ENCODE measurements around the gene LMOD2. TPM values are rescaled to one million over a fixed set of nuclear protein-coding genes. Genes with fewer than 3 reads are reported as not detected.

LMOD2 gene
- total RNA-seq, 1 donor from 2014 or later: not detected

DNA sequence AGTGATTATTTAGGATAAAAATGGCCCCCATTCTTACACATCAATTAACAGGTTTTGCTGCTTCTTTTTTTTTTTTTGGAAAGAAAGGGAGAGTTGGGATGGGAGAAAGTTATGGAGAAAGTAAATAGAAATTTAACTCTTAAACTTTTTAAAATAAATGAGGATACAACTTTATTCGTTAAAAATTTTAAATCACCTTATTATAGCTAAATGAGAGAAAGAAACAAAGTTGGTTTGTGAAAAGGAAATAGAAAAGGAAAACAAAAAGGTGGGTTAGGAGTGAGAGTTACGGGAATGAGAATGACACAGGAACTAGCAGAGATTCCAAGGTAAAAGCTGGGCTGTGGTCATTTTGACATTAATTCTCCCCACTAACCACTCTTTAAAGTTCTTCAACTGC is 34.9 kb downstream of the LMOD2 start:
- Mint-ChIP-seq H3K9me3 (no peaks in the 10 kb centered on the region), H3K27me3 (no peaks in the 10 kb centered on the region), H3K4me1 (ENCODE audit: unreplicated experiment) (no peaks in the 10 kb centered on the region), H3K36me3 (peaks cover 11% of the 10 kb centered on the region), H3K4me3 (no peak overlapping the region), H3K27ac (no peak overlapping the region)
- TF ChIP-seq, protein P1, sequence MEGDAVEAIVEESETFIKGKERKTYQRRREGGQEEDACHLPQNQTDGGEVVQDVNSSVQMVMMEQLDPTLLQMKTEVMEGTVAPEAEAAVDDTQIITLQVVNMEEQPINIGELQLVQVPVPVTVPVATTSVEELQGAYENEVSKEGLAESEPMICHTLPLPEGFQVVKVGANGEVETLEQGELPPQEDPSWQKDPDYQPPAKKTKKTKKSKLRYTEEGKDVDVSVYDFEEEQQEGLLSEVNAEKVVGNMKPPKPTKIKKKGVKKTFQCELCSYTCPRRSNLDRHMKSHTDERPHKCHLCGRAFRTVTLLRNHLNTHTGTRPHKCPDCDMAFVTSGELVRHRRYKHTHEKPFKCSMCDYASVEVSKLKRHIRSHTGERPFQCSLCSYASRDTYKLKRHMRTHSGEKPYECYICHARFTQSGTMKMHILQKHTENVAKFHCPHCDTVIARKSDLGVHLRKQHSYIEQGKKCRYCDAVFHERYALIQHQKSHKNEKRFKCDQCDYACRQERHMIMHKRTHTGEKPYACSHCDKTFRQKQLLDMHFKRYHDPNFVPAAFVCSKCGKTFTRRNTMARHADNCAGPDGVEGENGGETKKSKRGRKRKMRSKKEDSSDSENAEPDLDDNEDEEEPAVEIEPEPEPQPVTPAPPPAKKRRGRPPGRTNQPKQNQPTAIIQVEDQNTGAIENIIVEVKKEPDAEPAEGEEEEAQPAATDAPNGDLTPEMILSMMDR (conservative IDR thresholded peaks at IDR 0.05): no peak
- DNase-seq (ENCODE audit: extremely low spot score, unreplicated experiment): no peak

- no peak overlapping the region for H3K4me3 Mint-ChIP-seq
- H3K27ac Mint-ChIP-seq: no peak overlapping the region
- H3K4me1 Mint-ChIP-seq (ENCODE audit: unreplicated experiment): no peaks in the 10 kb centered on the region
- H3K36me3 Mint-ChIP-seq: peaks cover 11% of the 10 kb centered on the region
- TF ChIP-seq, protein P1 (conservative IDR thresholded peaks at IDR 0.05): no peak
- no peaks in the 10 kb centered on the region for H3K9me3 Mint-ChIP-seq
- no peaks in the 10 kb centered on the region for H3K27me3 Mint-ChIP-seq
- no peak for DNase-seq (ENCODE audit: extremely low spot score, unreplicated experiment)
These were observed 36.8 kb downstream of the LMOD2 start for GRCh38 chr7:123692471-123692877.

DNA sequence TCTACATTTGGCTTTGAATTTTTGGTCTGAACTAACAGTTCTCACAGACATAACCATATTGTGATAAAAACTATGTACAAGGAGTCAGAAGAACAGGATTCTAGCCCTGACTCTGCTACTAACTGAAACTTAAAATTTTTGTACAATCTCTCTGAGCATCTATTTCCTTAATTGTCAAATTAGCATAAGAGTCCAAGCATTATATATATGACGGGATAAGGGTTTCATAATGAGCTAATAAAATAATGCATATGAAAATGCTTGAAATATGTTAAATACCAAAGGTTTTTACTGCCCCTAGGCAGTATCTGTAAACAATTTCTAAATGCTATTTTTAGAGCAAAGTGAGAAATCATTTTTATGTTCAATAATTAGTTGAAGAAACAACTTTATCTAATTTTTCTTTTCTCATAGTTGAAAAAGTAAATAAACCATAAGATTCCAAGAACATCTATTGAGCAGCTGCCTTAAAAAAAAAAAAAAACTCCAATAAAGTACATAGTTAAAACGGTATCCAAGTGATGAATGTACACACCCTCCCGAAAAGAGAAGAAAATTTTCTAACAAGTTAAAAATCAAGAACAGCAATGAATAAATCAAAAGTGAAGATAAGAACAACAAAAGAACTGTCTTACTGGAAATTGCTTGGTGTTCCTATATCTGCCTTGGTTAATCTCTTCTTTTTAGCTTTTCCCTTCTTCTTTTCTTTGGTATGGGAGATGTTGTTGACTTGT is 40.4 kb downstream of the LMOD2 start:
- H3K27me3 Mint-ChIP-seq: no peaks in the 10 kb centered on the region
- peaks cover 12% of the 10 kb centered on the region for H3K36me3 Mint-ChIP-seq
- H3K4me3 Mint-ChIP-seq: no peak overlapping the region
- H3K27ac Mint-ChIP-seq: no peak overlapping the region
- no peak for DNase-seq (ENCODE audit: extremely low spot score, unreplicated experiment)
- no peaks in the 10 kb centered on the region for H3K4me1 Mint-ChIP-seq (ENCODE audit: unreplicated experiment)
- TF ChIP-seq, protein P1 (conservative IDR thresholded peaks at IDR 0.05): no peak
- no peaks in the 10 kb centered on the region for H3K9me3 Mint-ChIP-seq

- no peak for DNase-seq (ENCODE audit: extremely low spot score, unreplicated experiment)
- H3K27ac Mint-ChIP-seq: no peak overlapping the region
- H3K27me3 Mint-ChIP-seq: no peaks in the 10 kb centered on the region
- no peak overlapping the region for H3K4me3 Mint-ChIP-seq
- no peaks in the 10 kb centered on the region for H3K9me3 Mint-ChIP-seq
- H3K4me1 Mint-ChIP-seq (ENCODE audit: unreplicated experiment): peaks cover under 1% of the 10 kb centered on the region
- peaks cover 24% of the 10 kb centered on the region for H3K36me3 Mint-ChIP-seq
- TF ChIP-seq, protein P1 (conservative IDR thresholded peaks at IDR 0.05): no peak
These were observed 49.7 kb downstream of the LMOD2 start for GRCh38 chr7:123705211-123705901.

DNA sequence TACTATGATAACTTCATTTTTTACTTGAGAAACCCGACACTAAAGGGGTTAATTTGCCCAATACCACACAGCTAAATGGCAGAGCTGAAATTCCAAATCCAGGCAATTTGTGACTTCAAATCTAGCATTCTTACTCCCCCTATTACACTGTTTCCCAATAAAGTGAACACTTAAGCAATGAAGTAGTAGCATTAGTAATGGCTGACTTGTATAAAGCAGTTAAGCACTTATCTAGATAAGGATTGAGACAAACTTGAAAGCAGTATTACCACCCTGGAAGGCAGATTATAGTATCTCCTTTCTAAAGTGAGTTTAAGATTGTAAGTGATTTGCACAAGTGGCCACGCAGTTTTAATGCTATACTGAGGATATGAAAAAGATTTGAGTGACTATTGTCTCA is 53.9 kb downstream of the LMOD2 start:
- Mint-ChIP-seq H3K36me3 (peaks cover 16% of the 10 kb centered on the region), H3K27ac (no peak overlapping the region), H3K9me3 (no peaks in the 10 kb centered on the region), H3K4me1 (ENCODE audit: unreplicated experiment) (peaks cover 9% of the 10 kb centered on the region), H3K27me3 (no peaks in the 10 kb centered on the region), H3K4me3 (no peak overlapping the region)
- DNase-seq (ENCODE audit: extremely low spot score, unreplicated experiment): no peak
- TF ChIP-seq, protein P1 (conservative IDR thresholded peaks at IDR 0.05): no peak
